Measurements from ENCODE around the gene SH3TC2.

Gene SH3TC2

GRCh38 chr5:148970228-148970627 is 92.6 kb downstream of the SH3TC2 start (continued):
- no peak for TF ChIP-seq ZSCAN5A (tag by site-specific recombination; IDR thresholded peaks at IDR 0.05)

- Histone ChIP-seq H3K9me3 (ENCODE audit: control insufficient read depth, insufficient read depth, low read depth, low read length) (no peaks in the 10 kb centered on the region), H3K27ac (ENCODE audit: extremely low read depth, low read depth, low read length) (no peak overlapping the region), H3K4me1 (ENCODE audit: control insufficient read depth, insufficient read depth, low read length) (no peaks in the 10 kb centered on the region), H3K4me3 (ENCODE audit: low read depth, low read length) (no peak overlapping the region), H3K36me3 (ENCODE audit: control insufficient read depth in 2 of 2, insufficient read depth in 1 of 2, low read length in 2 of 2) (no peaks in the 10 kb centered on the region)
- TF ChIP-seq ZNF146 (tag by site-specific recombination; IDR thresholded peaks at IDR 0.05) (no peak), ZBTB6 (tag by site-specific recombination; IDR thresholded peaks at IDR 0.05) (no peak), ZNF398 (tag by site-specific recombination; IDR thresholded peaks at IDR 0.05) (no peak), ZFHX2 (tag by site-specific recombination; conservative IDR thresholded peaks at IDR 0.05) (no peak), ZNF354C (tag by site-specific recombination; IDR thresholded peaks at IDR 0.05; ENCODE audit: borderline replicate concordance, low read depth) (no peak), ZNF521 (tag by site-specific recombination; IDR thresholded peaks at IDR 0.05) (no peak), OSR2 (tag by site-specific recombination; IDR thresholded peaks at IDR 0.05) (no peak), ZNF132 (tag by site-specific recombination; IDR thresholded peaks at IDR 0.05; ENCODE audit: borderline replicate concordance) (no peak), ZNF488 (tag by site-specific recombination; IDR thresholded peaks at IDR 0.05) (no peak), ZNF777 (tag by site-specific recombination; IDR thresholded peaks at IDR 0.05; ENCODE audit: borderline replicate concordance) (no peak), ZNF670 (tag by site-specific recombination; IDR thresholded peaks at IDR 0.05; ENCODE audit: low read depth) (no peak), GLIS1 (tag by site-specific recombination; IDR thresholded peaks at IDR 0.05) (no peak), ZNF292 (tag by site-specific recombination; IDR thresholded peaks at IDR 0.05; ENCODE audit: borderline replicate concordance, low read depth) (no peak)
- ChIA-PET POLR2A (no interaction called here), CTCF (interaction anchor here (0.8 to 1.6 kb wide), 7 partner anchors 10 to 66 kb away, joined by 3 to 5 read pairs (median 3); no protein-coding TSS in a partner anchor)
Observed at GRCh38 chr5:148969291-148969690, 93.6 kb downstream of the SH3TC2 start.

GRCh38 chr5:148968311-148968710 is 94.6 kb downstream of the SH3TC2 start:
- Histone ChIP-seq H3K36me3 (ENCODE audit: control insufficient read depth in 2 of 2, insufficient read depth in 1 of 2, low read length in 2 of 2) (no peaks in the 10 kb centered on the region), H3K4me3 (ENCODE audit: low read depth, low read length) (no peak overlapping the region), H3K27ac (ENCODE audit: extremely low read depth, low read depth, low read length) (no peak overlapping the region), H3K4me1 (ENCODE audit: control insufficient read depth, insufficient read depth, low read length) (no peaks in the 10 kb centered on the region), H3K9me3 (ENCODE audit: control insufficient read depth, insufficient read depth, low read depth, low read length) (no peaks in the 10 kb centered on the region)
- ChIA-PET CTCF (interaction anchor here (1.6 to 3.2 kb wide), 2 partner anchors 10 to 67 kb away, joined by 5 to 19 read pairs; no protein-coding TSS in a partner anchor), POLR2A (interaction anchor here (0.7 kb wide), 1 partner anchor 33 kb away, joined by 3 read pairs; no protein-coding TSS in a partner anchor)
- TF ChIP-seq ZNF501 (tag by site-specific recombination; IDR thresholded peaks at IDR 0.05): no peak
- TF ChIP-seq ZNF510 (tag by site-specific recombination; IDR thresholded peaks at IDR 0.05; ENCODE audit: insufficient replicate concordance): no peak
- no peak for TF ChIP-seq ZNF639 (tag by site-specific recombination; IDR thresholded peaks at IDR 0.05)
- no peak for TF ChIP-seq PRDM4 (tag by site-specific recombination; IDR thresholded peaks at IDR 0.05)
- no peak for TF ChIP-seq ZNF558 (tag by site-specific recombination; IDR thresholded peaks at IDR 0.05)
- no peak for TF ChIP-seq ZNF76 (tag by site-specific recombination; IDR thresholded peaks at IDR 0.05; ENCODE audit: borderline replicate concordance, low read depth)
- TF ChIP-seq ZNF114 (tag by site-specific recombination; IDR thresholded peaks at IDR 0.05): no peak
- TF ChIP-seq ZNF274 (IDR thresholded peaks at IDR 0.05; ENCODE audit: low read length): no peak
- TF ChIP-seq ZNF274 (tag by site-specific recombination; IDR thresholded peaks at IDR 0.05; ENCODE audit: borderline replicate concordance): no peak
- no peak for TF ChIP-seq ZNF670 (tag by site-specific recombination; IDR thresholded peaks at IDR 0.05; ENCODE audit: low read depth)
- no peak for TF ChIP-seq GLIS1 (tag by site-specific recombination; IDR thresholded peaks at IDR 0.05)
- TF ChIP-seq ZNF175 (tag by site-specific recombination; IDR thresholded peaks at IDR 0.05): no peak
- TF ChIP-seq ZNF311 (tag by site-specific recombination; IDR thresholded peaks at IDR 0.05; ENCODE audit: borderline replicate concordance): no peak

Data from HEK293 (cell line).